Bronchial epithelial cell (primary cell): ENCODE data around the gene FOXO6. TPM values are rescaled to one million over a fixed set of nuclear protein-coding genes. Genes with fewer than 3 reads are reported as not detected.
A peak's percentile ranks its signal among the peaks of the same experiment; 100 is the strongest.

ENCODE experiments used
- DNase-seq: peaks from one replicate; pipeline ENCODE4 v3.0.0-alpha.2; 2010; ENCODE audit warnings: low read depth
- FAIRE-seq: peaks from 2 replicates; lab custom pipeline; 2011; peaks lifted over from hg19 to GRCh38; lab: Jason Lieb, UNC
- H3K27me3 ChIP-seq: 2 replicates; pipeline ENCODE4 v1.5.1; 2011; ENCODE audit warnings: low read length; ENCODE audit not compliant: control insufficient read depth, insufficient read depth
- H3K36me3 ChIP-seq: 2 replicates; pipeline ENCODE4 v1.5.1; 2011; ENCODE audit warnings: low read length; ENCODE audit not compliant: control insufficient read depth, insufficient read depth
- H3K4me3 ChIP-seq: 2 replicates; pipeline ENCODE4 v1.5.1; 2011; ENCODE audit warnings: mild to moderate bottlenecking, low read depth, low read length, control low read depth
- total RNA-seq: library from RNA; depleted of rRNA; stranded (reverse); fragments of >200 nt; gene quantifications from 2 replicates; pipeline ENCODE4 v1.2.1, GENCODE V29; 2014
- TF ChIP-seq, protein P1 (sequence below): IDR thresholded peaks from 2 replicates; pipeline ENCODE4 v1.5.1; 2011; ENCODE audit warnings: mild to moderate bottlenecking, moderate library complexity, low read length, control low read depth, inconsistent platforms; ENCODE audit not compliant: insufficient read depth, severe bottlenecking

Gene FOXO6
- total RNA-seq, 1 donor from 2014 or later: not detected

GRCh38 chr1:41388510-41388909 is 27.3 kb downstream of the FOXO6 start:
- peaks cover 15% of the 10 kb centered on the region for H3K27me3 ChIP-seq
- H3K4me3 ChIP-seq: no peak overlapping the region
- TF ChIP-seq, protein P1, sequence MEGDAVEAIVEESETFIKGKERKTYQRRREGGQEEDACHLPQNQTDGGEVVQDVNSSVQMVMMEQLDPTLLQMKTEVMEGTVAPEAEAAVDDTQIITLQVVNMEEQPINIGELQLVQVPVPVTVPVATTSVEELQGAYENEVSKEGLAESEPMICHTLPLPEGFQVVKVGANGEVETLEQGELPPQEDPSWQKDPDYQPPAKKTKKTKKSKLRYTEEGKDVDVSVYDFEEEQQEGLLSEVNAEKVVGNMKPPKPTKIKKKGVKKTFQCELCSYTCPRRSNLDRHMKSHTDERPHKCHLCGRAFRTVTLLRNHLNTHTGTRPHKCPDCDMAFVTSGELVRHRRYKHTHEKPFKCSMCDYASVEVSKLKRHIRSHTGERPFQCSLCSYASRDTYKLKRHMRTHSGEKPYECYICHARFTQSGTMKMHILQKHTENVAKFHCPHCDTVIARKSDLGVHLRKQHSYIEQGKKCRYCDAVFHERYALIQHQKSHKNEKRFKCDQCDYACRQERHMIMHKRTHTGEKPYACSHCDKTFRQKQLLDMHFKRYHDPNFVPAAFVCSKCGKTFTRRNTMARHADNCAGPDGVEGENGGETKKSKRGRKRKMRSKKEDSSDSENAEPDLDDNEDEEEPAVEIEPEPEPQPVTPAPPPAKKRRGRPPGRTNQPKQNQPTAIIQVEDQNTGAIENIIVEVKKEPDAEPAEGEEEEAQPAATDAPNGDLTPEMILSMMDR: no peak
- no peaks in the 10 kb centered on the region for H3K36me3 ChIP-seq
- FAIRE-seq (no peak), DNase-seq (no peak)

DNA sequence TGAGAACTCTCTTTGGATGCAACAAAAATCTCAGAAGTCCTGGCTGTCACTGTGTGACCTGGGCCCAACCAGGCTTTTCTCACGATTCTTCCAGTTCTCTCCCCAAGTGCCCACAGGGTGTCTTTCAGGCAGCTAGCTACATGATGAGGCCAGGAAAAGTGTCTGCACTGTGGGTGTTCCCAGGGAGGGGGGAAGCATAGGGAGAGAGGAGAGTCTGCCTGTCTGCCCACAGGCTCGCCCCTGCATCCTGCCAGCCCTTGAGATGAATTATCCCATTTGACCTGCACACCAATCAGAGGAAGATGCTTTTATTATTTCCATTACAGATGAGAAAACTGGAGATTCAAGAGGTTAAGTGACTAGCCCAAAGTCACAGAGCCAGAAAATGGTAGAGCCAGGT is 27.8 kb downstream of the FOXO6 start:
- Histone ChIP-seq H3K4me3 (no peak overlapping the region), H3K36me3 (no peaks in the 10 kb centered on the region), H3K27me3 (peaks cover 11% of the 10 kb centered on the region)
- no peak for DNase-seq
- FAIRE-seq: no peak
- TF ChIP-seq, protein P1: no peak

DNA sequence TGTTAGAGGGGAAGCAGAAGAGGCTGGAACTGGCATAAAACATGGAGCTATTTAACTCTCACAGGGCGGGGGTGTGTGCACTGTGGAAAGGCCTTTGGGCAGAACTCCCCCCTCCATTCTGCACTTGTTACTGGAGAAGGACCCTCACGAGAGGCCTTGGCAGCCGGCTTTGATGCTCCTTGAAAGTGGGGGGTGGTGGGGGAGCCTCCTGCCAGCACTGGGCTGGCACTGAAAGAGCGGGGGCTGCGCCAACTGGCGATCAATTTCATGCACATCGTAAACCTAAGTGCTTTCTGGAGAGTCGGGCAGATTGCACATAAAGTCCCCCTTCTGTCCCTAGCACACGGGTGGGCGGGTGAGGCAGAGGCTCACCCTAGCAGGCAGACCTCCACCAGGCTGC is 28.9 kb downstream of the FOXO6 start:
- no peak for DNase-seq
- Histone ChIP-seq H3K27me3 (peaks cover 11% of the 10 kb centered on the region), H3K4me3 (no peak overlapping the region), H3K36me3 (no peaks in the 10 kb centered on the region)
- TF ChIP-seq, protein P1: no peak
- no peak for FAIRE-seq

- TF ChIP-seq, protein P1: no peak
- Histone ChIP-seq H3K27me3 (peaks cover 10% of the 10 kb centered on the region), H3K4me3 (no peak overlapping the region), H3K36me3 (no peaks in the 10 kb centered on the region)
- FAIRE-seq (no peak), DNase-seq (no peak)
Measured at GRCh38 chr1:41390573-41390972, 29.3 kb downstream of the FOXO6 start.

- FAIRE-seq (peak; percentile 36), DNase-seq (no peak)
- TF ChIP-seq, protein P1: no peak
- Histone ChIP-seq H3K4me3 (no peak overlapping the region), H3K36me3 (no peaks in the 10 kb centered on the region), H3K27me3 (peaks cover 6% of the 10 kb centered on the region)
Measured at GRCh38 chr1:41391834-41392527, 30.7 kb downstream of the FOXO6 start.

DNA sequence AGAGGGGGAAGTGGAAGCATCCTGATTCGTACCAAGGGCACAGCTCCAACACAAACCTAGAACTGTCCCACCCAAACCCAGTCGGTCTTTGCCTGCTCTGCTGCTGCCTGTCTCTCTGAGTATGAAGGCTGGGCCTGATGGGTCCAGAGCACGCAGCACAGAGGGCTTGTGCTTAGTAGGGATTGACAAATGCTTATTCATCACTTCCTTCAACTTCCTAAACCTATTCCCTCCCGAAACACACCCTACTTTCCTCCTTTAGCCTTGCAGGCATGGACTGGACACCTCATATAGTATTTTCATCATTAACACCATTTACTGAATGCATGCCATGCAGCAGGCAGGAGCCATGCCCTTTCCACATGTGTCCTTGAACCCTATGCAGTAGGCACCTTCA is 31.3 kb downstream of the FOXO6 start:
- peaks cover 6% of the 10 kb centered on the region for H3K27me3 ChIP-seq
- DNase-seq: peak; percentile 21
- TF ChIP-seq, protein P1: no peak
- peak; percentile 64 for FAIRE-seq
- H3K4me3 ChIP-seq: no peak overlapping the region
- H3K36me3 ChIP-seq: no peaks in the 10 kb centered on the region
